Glomerular visceral epithelial cell (primary cell): Measurements from ENCODE around the gene DAPK2.

Experiments used
- DNase-seq: peaks from one replicate; pipeline ENCODE4 v3.0.0-alpha.2; 2016; ENCODE audit errors: extremely low spot score

DAPK2 gene

DNA sequence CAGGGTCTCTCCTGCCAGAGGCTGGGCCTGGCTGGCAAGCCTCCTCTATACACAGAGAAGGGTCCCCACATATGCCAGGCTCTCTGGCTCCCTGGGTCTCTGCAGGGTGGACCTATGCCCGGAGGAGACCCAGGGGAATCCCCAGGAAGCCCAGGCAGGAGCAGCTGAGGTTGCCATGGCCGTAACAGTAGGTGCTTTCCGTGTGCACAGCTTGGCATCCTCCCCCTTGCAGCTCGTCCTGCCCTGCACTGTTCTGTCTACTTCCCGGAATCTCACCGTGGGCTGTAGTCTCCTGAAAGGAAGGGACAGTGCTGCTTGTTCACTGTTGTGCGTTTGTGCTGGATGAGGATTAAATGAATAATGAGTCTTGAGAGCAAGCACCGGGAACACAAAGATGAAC lies 47.8 kb downstream of the DAPK2 start:
- DNase-seq, result peak; percentile 33

DNA sequence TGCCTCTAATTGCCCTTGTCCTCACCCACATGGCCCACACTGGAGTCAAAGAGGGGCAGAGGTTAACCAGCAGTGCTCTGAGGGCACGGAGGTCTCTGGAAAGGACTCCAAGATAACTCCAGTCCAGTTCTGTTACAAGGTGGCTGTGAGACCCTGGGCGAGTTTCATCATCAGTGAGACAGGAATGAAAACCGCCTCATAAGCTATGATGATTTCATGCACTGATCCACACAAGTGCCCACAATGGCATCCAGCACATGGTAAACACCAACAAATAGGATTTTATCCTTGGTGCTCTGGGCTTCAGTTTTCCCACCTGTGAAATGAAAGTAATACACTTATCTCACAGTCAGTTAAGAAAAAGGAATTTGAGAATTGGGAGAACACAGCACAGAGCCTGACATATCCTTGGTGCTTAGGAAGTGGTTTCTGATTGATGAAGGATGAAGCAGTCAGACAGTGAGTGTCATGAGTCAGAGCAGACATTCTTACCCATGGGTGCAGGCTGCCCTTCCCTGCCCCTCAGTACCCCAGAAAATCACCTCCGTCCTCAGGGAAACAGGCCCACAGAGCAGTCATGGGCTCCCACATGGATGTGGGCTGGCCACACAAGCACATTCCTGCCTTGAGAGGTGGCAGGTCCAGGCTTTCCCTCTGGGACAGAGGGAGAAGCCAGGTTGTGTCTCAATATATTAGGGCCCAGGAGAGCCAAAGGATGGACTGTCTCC lies 48.4 kb downstream of the DAPK2 start:
- peak; percentile 42 for DNase-seq

DNA sequence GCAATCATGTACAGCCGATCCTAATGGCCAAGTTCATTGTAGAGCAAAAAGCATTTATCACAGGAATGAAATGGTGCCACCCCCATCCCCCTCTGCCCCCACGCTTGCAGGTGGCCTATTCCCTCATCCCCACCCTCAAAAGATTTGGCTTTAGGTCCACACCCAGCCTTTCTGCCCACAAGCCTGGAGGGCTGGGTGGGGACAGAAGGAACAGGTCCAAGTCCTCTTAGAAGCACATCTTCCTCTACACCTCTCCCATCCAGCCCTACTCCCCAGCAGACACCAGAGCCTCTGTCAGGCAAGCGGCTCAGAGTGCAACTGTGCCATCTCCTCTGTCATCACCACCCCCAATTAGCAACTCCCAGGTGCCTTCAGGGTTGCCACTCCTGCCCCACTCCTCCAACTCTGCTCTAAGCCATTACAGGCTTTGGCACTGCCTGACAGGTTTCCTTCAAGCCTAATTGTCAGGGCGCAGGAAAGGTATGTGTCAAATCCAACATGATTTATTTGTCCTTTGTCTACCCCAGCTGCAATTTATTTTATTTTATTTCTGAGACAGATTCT lies 49.4 kb downstream of the DAPK2 start:
- DNase-seq, result no peak

DNA sequence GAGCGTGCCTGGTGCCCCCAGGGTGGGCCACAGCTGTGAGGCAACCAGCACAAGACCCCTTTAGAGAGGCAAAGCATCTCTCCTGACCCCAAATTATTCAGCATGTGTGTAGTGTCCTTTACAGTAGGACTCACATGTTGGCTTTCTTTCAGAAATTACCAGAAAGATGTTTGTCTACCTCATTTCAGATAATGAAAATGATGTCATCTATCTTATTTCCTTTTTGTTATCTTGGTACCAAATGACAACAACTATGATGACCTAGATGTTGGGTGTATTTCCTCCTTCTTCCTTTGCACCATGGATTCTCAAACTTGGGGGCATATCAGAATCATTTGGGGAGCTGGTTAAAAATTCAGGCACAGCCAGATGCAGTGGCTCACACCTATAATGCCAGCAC lies 50.5 kb downstream of the DAPK2 start:
- no peak for DNase-seq

DNA sequence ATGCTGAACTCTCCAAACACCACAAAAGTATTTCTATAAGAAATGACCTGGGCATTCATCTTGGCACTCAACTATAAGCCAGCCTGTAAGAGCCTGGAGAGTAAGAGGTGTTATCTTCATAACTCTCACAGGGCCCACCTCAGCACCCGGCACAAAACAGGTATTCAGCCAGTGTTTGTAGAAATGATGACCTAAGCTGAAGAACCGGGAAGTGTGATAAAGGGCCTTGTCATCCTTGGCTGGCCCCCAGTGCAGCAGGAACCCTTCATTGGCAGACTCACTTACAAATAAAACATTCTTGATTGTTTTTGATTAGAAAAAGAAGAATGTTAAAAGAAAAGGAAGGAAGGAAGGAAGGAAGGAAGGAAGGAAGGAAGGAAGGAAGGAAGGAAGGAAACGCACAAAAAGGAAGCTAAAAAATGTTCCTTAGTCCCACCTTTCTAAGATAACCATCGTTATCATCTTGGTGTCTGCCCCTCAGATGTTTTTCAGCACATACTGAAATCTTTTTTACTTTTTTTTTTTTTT lies 52.1 kb downstream of the DAPK2 start:
- no peak for DNase-seq

DNA sequence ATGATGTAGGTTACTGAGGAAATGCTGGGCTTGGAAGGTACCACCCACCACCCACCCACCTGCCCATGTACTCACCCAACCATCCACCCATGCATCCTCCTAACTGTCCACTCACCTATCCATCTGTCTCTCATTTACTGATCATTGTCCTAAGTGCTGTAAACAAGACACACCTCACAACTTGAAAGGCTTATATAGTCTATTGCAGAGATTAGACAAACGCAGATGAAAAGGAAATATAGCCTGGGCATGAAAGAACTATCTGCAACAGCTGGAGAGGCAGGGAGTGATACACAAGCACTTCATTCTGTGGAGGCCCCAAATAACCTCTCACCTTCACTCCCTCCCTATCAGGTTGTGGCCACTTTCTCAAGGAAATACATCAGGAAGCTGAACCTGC lies 54.0 kb downstream of the DAPK2 start:
- no peak for DNase-seq

DNA sequence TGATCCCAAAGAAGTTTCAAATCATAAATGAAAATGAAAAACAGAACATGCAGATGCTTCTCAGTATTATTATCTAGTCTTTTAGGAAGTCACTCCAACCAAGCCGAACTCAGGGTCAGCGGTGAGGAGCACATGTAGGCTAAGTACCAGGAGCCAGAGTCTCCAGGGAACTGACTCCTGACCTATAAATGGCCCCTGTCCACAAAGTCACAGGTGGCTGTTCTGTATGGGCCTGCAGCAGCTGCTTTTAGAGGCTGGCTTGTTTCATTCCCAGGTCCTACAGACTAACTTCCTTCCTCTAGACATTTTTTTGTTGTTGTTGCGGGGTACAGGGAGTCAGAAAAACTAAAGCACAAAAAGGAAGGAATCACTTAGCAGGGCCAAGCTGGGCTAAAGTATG lies 54.6 kb downstream of the DAPK2 start:
- no peak for DNase-seq

DNA sequence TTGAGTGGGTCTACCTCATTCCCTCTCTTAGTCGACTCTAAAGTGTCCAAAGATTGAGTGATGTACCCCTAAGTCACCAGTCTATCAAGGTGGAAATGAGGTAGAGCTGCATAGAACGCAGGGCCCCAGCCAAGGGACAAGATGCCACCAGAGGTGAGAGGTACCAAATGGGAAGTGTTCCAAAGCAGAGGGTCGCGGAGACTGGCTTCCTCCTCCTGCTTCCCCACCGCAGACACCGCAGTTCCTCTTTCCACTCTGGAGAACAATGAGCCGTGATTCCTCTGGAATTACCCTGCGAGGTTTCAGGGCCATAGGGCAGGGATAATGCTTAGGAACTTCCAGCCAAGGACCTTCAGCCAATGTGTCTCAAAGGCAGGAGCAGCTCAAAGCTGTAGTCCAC lies 55.8 kb downstream of the DAPK2 start:
- DNase-seq, result no peak

DNA sequence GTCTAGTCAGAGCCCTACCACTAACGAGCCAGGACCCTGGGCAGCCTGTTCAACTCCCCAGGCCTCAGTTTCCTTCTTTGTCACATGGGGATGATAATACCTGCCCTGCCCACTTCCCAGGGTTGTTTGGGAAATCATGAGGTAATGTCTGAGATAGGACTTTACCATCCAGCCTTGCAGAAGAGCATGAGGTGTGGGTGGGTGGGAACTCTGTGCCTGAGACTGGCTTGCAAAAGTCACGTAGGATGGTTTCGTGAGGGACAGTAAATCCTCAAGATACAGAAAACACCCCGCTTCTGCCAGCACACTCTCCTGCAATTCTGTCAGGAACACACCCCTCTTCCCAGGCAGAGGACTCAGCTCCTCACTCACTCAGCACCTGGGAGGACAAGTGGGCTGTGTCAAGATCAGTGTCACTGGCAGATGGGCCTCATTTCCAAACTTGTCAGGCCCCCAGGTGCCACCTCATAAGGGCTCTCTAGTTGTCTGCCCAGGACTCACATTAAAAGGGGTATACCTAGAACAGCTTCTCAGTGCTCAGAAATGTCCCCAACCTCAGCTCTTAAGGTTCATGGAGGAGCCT lies 58.4 kb downstream of the DAPK2 start:
- DNase-seq, result no peak

DNA sequence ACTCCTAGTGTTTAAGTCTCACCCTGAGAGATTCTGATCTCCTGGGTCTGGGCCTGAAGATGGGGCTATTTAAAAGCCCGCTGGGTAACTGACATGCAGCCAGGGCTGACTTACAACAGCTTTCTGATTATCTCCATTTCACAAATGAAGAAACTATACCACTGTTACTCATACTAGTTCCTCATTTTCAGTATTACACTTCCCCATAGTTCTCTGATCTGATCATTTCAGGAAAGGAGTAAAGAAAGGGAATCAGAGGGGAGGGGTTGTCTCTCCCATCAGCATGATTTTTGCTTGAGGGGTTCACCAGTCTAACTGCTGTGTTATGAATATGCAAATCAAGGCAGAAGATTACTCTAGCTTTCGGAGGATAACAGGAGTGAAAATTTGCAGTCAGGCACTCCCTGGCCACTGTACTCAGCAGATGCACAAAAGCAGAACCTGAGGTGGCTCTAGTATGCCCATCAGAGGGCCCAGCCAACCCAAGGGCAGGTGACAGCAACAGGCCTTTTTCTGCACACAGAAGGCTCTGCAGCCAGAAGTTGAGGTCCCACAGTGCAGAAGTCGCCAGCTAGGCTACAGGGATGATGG lies 59.4 kb downstream of the DAPK2 start:
- no peak for DNase-seq

DNA sequence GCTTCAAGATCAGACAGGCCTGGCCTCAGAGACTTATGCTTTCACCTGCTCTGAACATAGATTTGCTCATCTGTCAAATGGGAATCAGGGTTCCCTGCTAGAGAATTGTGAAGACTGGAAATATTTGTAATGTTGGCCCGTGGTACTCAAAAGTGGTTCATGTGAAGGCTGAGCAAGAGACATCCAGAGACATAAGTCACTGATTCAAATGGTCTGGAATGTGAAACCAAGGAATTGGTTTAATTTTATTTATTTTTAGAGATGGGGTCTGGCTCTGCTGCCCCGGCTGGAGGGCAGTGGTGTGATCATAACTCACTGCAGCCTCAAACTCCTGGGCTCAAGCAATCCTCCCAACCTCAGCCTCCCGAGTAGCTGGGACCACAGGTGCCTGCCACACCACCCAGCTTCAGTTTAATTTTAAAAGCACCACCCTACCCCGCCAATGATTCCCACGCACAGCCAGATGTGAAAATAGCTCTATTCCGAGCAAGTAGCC lies 60.1 kb downstream of the DAPK2 start:
- DNase-seq, result no peak

DNA sequence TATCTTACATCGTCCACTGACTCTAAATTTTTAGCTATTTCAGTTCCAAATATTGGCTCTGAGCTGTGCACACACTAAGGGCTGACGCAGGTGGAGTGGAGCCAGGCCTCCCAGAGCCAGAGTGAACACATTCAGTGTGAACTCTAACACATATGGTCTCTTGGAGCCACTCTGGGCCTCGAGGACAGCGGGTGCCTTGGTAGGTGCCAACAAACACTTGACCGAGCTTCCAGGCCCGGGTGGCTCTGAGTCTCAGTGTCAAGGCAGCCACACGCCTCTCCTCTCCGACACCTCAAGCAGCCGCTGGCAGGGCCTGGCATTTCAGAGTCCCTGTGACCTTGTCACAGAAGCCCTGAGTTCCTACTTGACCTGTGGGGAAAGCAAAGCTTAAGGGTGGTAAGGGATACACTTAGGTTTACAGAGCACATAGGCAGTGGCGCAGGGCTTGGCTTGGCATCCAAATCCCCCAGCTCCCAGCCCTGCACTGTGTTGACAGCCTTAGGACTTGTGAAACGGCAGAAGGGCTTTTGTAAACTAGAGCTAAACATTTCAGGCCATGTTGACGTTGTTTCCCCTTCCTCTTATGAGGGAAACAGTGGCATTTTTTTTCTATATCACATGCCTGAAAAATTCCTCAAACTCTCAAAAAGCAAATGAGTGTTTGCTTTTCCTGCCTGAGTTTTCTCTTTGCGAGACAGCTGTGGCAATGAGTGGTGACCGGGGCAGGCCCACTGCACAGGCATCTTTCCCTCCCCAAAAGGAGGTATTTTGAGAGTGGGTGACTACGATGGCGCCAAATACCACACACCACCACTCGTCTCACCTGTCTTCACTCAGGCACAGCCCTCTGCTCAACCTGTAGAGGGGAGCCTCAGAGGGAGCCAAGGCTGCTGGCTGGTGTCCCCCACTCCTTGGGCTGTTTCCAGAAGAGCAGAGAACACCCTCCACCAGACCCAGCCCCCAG lies 60.8 kb downstream of the DAPK2 start:
- no peak for DNase-seq

DNA sequence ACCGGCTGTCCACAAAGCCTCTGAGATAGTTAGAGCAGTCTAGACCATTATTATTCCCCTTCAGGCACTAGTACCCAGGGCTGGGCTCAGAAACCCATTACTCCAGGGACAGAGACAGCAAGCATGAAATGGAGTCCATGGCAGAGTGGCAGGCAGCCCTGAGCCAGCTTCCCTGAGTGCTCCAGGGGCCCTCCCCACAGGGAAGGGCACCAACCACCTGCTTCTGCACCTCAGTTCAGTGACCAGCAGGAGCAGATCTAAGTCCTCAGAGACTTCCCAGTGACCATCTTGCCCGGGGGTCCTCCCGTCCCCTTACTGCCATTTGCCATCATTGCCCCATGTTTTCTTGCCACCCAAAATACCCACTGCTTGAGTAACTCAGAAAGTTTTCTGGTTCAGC lies 62.0 kb downstream of the DAPK2 start:
- DNase-seq, result no peak

DNA sequence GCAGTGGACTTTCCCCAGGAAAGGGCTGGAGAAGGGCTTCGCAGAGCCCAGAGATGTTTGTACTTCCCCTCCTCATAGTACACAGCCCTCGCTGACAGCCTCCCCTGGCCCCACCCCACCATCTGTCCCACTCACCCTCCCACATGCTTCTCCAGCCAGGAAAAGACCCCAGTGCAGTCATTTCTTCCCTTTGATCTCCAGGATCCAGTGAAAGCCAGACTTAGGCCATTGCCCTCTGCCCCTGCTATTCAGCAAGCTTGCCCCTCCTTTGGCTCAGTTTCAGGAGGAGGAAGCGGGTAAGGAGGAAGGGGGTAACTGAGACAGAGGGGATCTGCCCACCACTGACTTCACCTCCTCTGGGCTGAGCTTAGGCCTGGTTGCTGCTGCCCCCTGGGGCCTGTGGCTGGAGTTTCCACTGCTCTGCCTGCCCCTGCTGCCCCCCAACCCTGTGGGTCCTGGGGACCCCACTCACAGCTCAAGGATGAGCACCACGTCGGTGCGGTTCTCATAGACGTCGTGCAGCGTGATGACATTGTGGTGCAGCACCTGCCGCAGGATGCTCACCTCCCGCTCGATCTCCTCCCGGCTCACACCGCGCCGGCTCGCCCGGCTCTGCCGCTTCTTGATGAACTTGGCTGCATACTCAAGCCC lies 63.1 kb downstream of the DAPK2 start:
- DNase-seq, result no peak

DNA sequence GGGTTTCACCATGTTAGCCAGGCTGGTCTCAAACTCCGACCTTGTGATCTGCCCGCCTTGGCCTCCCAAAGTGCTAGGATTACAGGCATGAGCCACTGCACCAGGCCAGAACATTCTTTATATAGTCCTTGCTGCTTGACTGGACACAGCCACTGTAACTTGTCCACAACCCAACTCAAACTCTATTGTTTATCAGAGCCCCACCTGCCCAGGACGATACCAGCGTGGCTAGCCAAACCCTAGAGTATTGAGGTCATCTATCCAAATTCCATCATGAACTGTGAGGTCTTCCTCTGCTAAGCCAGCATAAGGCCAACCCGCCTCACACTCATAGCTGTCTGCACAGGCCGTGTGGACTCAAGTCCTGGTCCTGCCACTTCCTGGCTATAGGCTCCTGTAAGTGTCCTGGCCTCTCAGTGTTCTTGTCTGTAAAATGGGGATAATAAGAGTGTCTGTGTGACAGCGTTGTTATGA lies 63.9 kb downstream of the DAPK2 start:
- DNase-seq, result no peak

DNA sequence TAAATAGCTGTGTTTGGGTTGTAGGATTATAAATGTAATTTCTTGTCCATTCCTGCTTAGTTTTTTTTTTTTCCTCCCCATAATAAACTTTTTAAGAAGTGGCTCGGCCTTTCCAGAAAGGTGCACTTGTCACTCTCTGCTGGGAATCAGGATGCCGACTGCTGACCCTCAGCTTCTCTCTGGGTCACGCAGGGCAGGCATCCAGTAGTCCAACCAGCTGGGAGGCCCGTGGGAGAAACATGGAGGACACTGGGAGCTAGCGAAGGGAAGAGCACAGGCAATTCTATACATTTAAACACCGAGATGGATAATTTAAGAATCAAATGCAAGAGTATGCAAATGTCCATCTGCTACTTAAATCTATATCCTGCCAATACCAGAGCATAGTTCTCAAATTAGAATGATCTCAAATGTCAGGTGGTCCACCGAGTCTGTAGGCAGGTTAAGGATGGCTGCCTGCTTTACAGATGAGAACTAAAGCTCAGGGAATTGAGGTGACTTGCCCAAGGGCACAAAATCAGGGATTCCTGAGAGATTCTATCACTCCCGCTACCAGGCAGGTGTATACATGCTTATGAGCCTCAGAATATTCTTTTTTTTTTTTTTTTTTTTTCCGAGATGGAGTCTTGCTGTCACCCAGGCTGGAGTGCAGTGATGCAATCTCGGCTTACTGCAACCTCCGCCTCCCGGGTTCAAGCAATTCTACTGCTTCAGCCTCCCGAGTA lies 64.5 kb downstream of the DAPK2 start:
- DNase-seq, result no peak

DNA sequence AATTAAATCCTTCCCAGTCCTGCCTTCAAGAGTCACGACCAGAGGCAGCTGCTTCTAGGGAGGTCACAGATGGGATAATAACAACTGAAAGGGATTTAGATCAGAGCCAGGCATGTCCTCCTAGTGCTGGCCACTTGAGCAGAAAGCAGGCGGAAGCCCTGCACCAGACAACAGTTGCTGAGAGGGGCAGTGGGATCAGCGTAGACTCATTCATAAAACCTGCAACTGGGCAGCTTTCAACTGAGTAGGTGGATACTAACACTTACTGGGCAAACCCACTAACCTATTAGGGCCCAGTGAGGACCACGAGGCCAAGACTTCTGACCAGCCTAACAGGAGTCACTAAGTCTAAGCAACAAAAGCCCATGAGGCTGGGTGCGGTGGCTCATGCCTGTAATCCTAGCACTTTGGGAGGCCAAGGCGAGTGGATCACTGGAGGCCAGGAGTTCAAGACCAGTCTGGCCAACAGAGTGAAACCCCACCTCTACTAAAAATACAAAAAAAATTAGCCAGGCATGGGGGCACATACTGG lies 67.0 kb downstream of the DAPK2 start:
- no peak for DNase-seq

DNA sequence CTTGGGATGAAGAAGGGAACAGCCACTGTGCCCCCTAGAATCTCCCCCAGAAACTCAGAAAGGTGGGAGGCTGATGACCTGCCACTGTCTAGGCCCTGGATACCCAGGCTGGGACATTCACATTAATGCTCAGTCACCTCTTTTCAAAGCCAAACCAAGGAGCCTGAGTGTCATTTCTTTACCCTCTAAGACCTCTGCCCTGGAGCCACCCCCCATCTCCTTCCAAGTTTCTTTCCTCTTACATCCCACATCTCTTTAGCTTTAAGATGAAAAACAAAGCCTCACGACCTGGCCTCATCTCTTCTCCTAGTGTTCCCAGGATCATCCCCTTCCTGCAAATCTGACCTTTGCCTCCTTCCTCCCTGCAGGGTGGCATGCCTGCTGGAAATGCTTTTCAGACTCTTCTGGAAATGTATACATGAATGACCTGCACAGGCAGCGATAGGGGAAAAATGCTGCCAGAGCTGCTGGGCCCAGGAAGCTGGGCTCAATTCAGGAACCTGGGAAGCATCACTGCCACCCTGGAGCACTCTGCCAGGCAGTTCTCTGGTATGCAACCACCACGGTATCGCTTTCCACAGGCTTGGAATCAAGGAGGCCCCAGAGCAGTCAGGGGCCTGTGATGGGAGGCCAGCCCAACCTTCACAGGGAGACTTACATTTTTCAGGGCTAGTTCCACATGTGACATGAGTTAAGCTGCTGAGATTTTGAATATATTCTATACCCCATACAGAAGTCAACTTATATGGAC lies 67.6 kb downstream of the DAPK2 start:
- DNase-seq, result no peak

DNA sequence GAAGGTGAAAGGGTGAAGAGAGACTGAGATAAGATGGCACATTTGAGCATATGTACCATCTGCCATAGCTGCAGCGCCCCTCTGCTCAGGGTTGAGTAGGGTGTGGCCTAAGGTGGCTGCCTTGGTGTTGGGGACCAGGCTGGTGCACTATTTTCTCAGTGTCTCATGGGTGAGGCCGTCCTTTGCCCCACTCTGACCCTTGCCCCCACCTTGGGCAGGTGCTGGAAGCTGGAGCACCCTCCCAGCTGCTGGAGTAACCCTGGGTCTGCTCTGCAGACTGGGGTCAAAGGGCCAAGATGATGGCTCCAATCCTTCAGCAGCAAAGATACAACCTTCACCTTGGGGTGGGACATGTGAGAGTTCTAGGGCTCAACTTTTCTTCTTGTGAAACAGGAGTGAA lies 69.2 kb downstream of the DAPK2 start:
- DNase-seq, result no peak
